Aorta (tissue), 5 donors: ENCODE measurements around the gene CHRDL1. TPM values are rescaled to one million over a fixed set of nuclear protein-coding genes. Genes with fewer than 3 reads are reported as not detected.

ENCODE experiments used
- ATAC-seq: fragments of 200-7000 bp; cut with Tn5 transposase; one replicate; pipeline ENCODE4 v1.9.1; 2022; ENCODE audit warnings: moderate library complexity; ENCODE audit not compliant: low FRiP score
- DNase-seq, 2 donors: peaks; one replicate each; pipeline ENCODE4 v3.0.0-alpha.2; 2020
- H3K27ac ChIP-seq, 2 donors: one replicate each; pipeline ENCODE4 v1.5.1; 2013; ENCODE audit warnings: low read length in 2 of 2, mild to moderate bottlenecking in 2 of 2, moderate library complexity in 2 of 2, control low read depth in 1 of 2, inconsistent platforms in 1 of 2, low read depth in 1 of 2
- H3K27me3 ChIP-seq, 2 donors: one replicate each; pipeline ENCODE4 v1.6.1; 2013; ENCODE audit warnings: control low read depth in 1 of 2, low read length in 1 of 2, mild to moderate bottlenecking in 1 of 2, moderate library complexity in 1 of 2; ENCODE audit not compliant: insufficient read depth in 2 of 2, control insufficient read depth in 1 of 2
- H3K36me3 ChIP-seq, 2 donors: one replicate each; pipeline ENCODE4 v1.6.1; 2013; ENCODE audit warnings: control low read depth in 1 of 2, low read length in 1 of 2, mild to moderate bottlenecking in 1 of 2; ENCODE audit not compliant: insufficient read depth in 2 of 2, control insufficient read depth in 1 of 2
- H3K4me1 ChIP-seq, 2 donors: one replicate each; pipeline ENCODE4 v1.6.1; 2013; ENCODE audit warnings: low read length in 2 of 2, control low read depth in 1 of 2, mild to moderate bottlenecking in 1 of 2, moderate library complexity in 1 of 2; ENCODE audit not compliant: insufficient read depth in 2 of 2, control insufficient read depth in 1 of 2
- H3K4me3 ChIP-seq, 2 donors: one replicate each; pipeline ENCODE4 v1.5.1; 2013; ENCODE audit warnings: low read length in 2 of 2, control low read depth in 1 of 2, mild to moderate bottlenecking in 1 of 2
- H3K9me3 ChIP-seq: one replicate; pipeline ENCODE4 v1.6.1; 2013; ENCODE audit warnings: mild to moderate bottlenecking, low read length; ENCODE audit not compliant: control insufficient read depth
- WGBS, 2 donors: extraction: QIAGEN DNeasy Blood & Tissue Kit; methylation state at CpG; one replicate each; pipeline ENCODE4 v1.1.7; 2013; 5-methylcytosine and 5-hydroxymethylcytosine counted together
- intact Hi-C, 2 donors: fragments of 100-400 bp; cut with DNase I; formaldehyde crosslinking; loops; one replicate each; pipeline versions ENCODE4 v1.14.2 to v1.15.0; 2022
- polyA plus RNA-seq, 2 donors: library from polyadenylated mRNA; stranded (reverse); fragments of 200-250 nt; gene quantifications; one replicate each; pipeline ENCODE4 v1.2.3, GENCODE V29; 2013
- total RNA-seq, 2 donors: library from RNA; stranded (reverse); fragmentation: NEBNext Ultra II Directional; extraction: Animal tissue kit (Norgen Biotek cat#: 25700); gene quantifications; one replicate each; pipeline ENCODE4 v1.2.1, GENCODE V29; 2021
- donor health status: healthy with polysubstance abuse.
- donor health status: Bipolar disorder and iron deficiency.
- donor health status: DM: no; HTN: no; CAD: no.
- donor health status: DM: no; HTN: no; CAD: no.
- donor health status: DM: yes; HTN: yes; CAD: no.

Gene CHRDL1
- total and polyA plus RNA-seq, 4 donors, result 0.13 to 75.6 (median 38.6) TPM; not detected in 1

DNA sequence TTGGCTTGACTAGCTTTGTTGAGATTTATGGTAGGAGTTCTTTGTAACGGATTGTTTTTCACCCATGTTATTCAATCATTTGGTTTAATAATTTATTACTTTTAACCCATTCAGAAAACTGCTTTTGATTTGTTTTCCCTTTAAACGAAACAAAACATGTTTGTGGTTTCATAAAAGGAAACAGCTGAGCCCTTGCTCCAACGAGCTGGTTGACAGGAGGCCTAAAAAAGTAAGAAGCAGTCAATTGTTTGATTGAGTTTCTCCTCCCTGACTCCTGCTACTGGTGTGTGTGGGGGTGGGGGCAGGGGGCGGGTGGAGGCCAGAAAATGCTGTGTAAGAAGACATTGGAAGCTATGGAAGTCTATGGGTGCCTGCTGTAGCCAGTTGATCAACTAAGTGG lies 102.8 kb downstream of the CHRDL1 start:
- no peak overlapping the region for H3K27ac ChIP-seq
- 17 to 20% methylated on average over 4 of the region's 4 CpGs for WGBS, 2 donors
- intact Hi-C loops, result no loop called here
- ATAC-seq (no peak), DNase-seq (no peak)
- no peaks in the 10 kb centered on the region for H3K36me3 ChIP-seq
- H3K4me3 ChIP-seq, result no peak overlapping the region
- no peaks in the 10 kb centered on the region for H3K27me3 ChIP-seq
- no peaks in the 10 kb centered on the region for H3K9me3 ChIP-seq
- no peaks in the 10 kb centered on the region for H3K4me1 ChIP-seq

- 61 to 91% methylated on average over 1 of the region's 1 CpG for WGBS, 2 donors
- no peaks in the 10 kb centered on the region for H3K4me1 ChIP-seq
- no peaks in the 10 kb centered on the region for H3K36me3 ChIP-seq
- H3K4me3 ChIP-seq, result no peak overlapping the region
- H3K9me3 ChIP-seq, result no peaks in the 10 kb centered on the region
- DNase-seq (no peak), ATAC-seq (no peak)
- intact Hi-C loops, result no loop called here
- H3K27ac ChIP-seq, result no peak overlapping the region
- H3K27me3 ChIP-seq, result no peaks in the 10 kb centered on the region
Measured at GRCh38 chrX:110691446-110691845, 104.2 kb downstream of the CHRDL1 start.

- no peaks in the 10 kb centered on the region for H3K36me3 ChIP-seq
- ATAC-seq (no peak), DNase-seq (no peak)
- H3K9me3 ChIP-seq, result no peaks in the 10 kb centered on the region
- H3K4me3 ChIP-seq, result no peak overlapping the region
- no peaks in the 10 kb centered on the region for H3K4me1 ChIP-seq
- intact Hi-C loops, result no loop called here
- no peak overlapping the region for H3K27ac ChIP-seq
- 61 to 78% methylated on average over 3 of the region's 3 CpGs for WGBS, 2 donors
- no peaks in the 10 kb centered on the region for H3K27me3 ChIP-seq
Measured at GRCh38 chrX:110684653-110685052, 111.0 kb downstream of the CHRDL1 start.

DNA sequence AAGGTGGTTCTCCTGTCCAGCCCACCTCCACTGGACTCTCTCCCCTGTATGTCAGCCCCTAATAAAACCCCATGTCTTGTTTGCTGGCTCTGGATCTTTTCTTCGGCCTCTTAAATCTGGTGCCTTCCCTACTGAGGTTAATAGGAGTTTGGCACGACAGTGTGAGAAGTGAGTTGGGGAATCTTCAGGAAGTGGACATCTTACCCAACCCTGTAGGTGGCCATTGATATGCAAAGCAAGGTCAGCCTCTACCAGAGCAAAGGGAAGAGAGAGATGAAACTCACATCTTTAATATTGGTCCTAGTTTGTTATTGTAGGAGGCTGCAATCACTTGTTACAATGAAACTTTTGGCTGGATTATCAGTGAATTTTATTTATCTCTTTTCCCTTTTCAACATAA lies 111.7 kb downstream of the CHRDL1 start:
- 43 to 58% methylated on average over 2 of the region's 2 CpGs for WGBS, 2 donors
- intact Hi-C loops, result no loop called here
- ATAC-seq (no peak), DNase-seq (no peak)
- H3K4me1 ChIP-seq, result no peaks in the 10 kb centered on the region
- no peaks in the 10 kb centered on the region for H3K27me3 ChIP-seq
- no peaks in the 10 kb centered on the region for H3K36me3 ChIP-seq
- no peak overlapping the region for H3K27ac ChIP-seq
- no peak overlapping the region for H3K4me3 ChIP-seq
- no peaks in the 10 kb centered on the region for H3K9me3 ChIP-seq

GRCh38 chrX:110678591-110678990 lies 117.0 kb downstream of the CHRDL1 start:
- 36 to 57% methylated on average over 1 of the region's 1 CpG for WGBS, 2 donors
- Histone ChIP-seq H3K9me3 (no peaks in the 10 kb centered on the region), H3K4me1 (no peaks in the 10 kb centered on the region), H3K27me3 (no peaks in the 10 kb centered on the region), H3K27ac (no peak overlapping the region), H3K36me3 (no peaks in the 10 kb centered on the region), H3K4me3 (no peak overlapping the region)
- intact Hi-C loops, result no loop called here
- DNase-seq (no peak), ATAC-seq (no peak)

GRCh38 chrX:110675886-110676285 lies 119.7 kb downstream of the CHRDL1 start:
- Histone ChIP-seq H3K4me1 (no peaks in the 10 kb centered on the region), H3K36me3 (no peaks in the 10 kb centered on the region), H3K27me3 (no peaks in the 10 kb centered on the region), H3K27ac (no peak overlapping the region), H3K9me3 (no peaks in the 10 kb centered on the region), H3K4me3 (no peak overlapping the region)
- intact Hi-C loops, result no loop called here
- DNase-seq, result no peak
- WGBS, 2 donors, result 21 to 53% methylated on average over 1 of the region's 1 CpG
- no peak for ATAC-seq

DNA sequence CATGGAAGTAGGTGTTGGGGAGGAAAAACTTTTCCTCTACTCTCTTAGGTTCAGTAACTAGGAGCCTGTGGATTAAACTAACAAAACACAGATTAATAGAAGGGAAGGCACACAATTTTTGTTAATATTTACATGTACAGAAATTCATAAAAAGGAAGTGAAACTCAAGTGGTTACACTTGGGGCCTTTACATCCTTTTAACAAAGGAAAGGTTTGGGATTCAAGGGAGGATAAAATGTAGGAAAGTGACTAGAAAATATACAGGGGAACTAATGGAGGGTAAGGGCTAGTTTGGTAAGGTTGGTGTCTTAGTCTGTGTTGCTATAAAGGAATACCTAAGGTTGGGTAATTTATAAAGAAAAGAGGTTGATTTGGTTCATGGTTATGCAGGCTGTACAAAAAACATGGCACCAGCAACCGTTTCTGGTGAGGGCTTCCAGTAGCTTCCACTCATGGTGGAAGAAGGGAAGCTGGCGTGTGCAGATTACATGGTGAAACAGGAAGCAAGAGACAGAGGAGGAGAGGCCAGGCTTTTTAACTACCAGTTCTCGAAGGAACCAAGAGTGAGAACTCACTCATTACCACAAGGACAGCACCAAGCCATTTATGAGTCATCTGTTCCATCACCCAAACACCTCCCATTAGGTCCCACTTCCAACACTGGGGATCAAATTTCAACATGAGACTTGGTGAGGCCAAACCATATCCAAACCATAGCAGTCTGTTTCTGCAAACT lies 124.4 kb downstream of the CHRDL1 start:
- intact Hi-C loops, result no loop called here
- no peaks in the 10 kb centered on the region for H3K9me3 ChIP-seq
- no peaks in the 10 kb centered on the region for H3K4me1 ChIP-seq
- ATAC-seq, result no peak
- peaks cover 0 to 4% of the 10 kb centered on the region in 2 donors for H3K27me3 ChIP-seq
- WGBS, 2 donors, result 64 to 76% methylated on average over 3 of the region's 3 CpGs
- H3K36me3 ChIP-seq, result no peaks in the 10 kb centered on the region
- no peak for DNase-seq
- no peak overlapping the region for H3K4me3 ChIP-seq
- H3K27ac ChIP-seq, result no peak overlapping the region

DNA sequence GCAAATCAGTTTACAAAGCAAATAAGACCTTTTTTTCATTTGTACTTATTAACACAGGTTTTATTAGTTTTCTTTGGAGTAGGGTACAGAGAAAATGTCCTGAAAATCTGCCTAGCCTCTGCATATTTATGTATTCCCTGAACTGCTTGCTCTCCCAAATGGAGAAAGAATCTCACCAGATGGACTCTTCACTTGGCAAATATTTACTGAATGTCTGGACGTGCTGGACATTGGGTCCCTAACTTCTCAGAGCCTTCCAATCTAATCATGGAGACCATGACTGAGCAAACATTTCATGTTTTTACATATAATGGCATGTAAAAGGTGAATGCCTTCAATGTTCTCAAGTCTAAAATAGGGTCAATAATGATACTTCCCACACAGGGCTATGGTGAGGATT lies 126.0 kb downstream of the CHRDL1 start:
- H3K27ac ChIP-seq, result no peak overlapping the region
- WGBS, 2 donors, result 19 to 22% methylated on average over 1 of the region's 1 CpG
- DNase-seq, result no peak
- intact Hi-C loops, result no loop called here
- peaks cover 0 to 4% of the 10 kb centered on the region in 2 donors for H3K27me3 ChIP-seq
- no peaks in the 10 kb centered on the region for H3K4me1 ChIP-seq
- no peak for ATAC-seq
- no peak overlapping the region for H3K4me3 ChIP-seq
- no peaks in the 10 kb centered on the region for H3K36me3 ChIP-seq
- no peaks in the 10 kb centered on the region for H3K9me3 ChIP-seq

DNA sequence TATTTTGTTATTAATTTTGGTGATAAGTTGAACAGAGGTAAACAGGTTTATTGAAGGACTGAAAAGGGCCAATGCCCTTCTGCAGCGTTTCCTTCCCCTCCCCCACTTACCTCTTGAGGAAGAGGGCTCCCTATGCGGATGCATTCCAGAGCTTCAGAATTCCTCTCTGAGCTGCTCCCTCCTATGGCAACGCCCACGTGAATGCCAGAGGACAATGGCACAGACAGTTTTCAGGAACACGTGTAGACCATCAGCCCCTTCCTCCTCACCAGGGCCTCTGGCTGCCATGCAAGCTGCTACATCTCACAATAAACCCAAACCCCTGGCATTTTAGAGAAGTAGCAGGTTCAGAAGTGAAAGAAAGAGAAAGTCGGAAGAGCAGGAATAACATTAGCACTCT lies 127.9 kb downstream of the CHRDL1 start:
- Histone ChIP-seq H3K27me3 (peaks cover 0 to 4% of the 10 kb centered on the region in 2 donors), H3K36me3 (no peaks in the 10 kb centered on the region), H3K4me3 (no peak overlapping the region), H3K4me1 (no peaks in the 10 kb centered on the region), H3K27ac (no peak overlapping the region), H3K9me3 (no peaks in the 10 kb centered on the region)
- no peak for ATAC-seq
- intact Hi-C loops, result no loop called here
- DNase-seq, result no peak
- WGBS, 2 donors, result 13 to 14% methylated on average over 6 of the region's 6 CpGs
